CD14-positive monocyte (primary cell): Measurements from ENCODE around the gene PPP1R12B. TPM values are rescaled to one million over a fixed set of nuclear protein-coding genes. Genes with fewer than 3 reads are reported as not detected.
A peak's percentile ranks its signal among the peaks of the same experiment; 100 is the strongest.
"Not testable (repeated sequence)": the region's sequence is repeated elsewhere in the genome, so short reads cannot be mapped to it uniquely, and the experiment has no call there.

Experiments used
- DNase-seq, 3 donors: peaks; one replicate each; pipeline ENCODE4 v3.0.0-alpha.2; 2011 to 2022
- H2AFZ ChIP-seq: 2 replicates; pipeline ENCODE4 v1.6.0; 2012; ENCODE audit warnings: mild to moderate bottlenecking, low read depth, low read length, inconsistent platforms; ENCODE audit not compliant: insufficient read depth, poor library complexity, severe bottlenecking
- H3K27ac ChIP-seq, 2 donors: 1 replicate in 1 of 2; 2 replicates in 1 of 2; pipeline ENCODE4 v1.5.1; 2012 to 2013; ENCODE audit warnings: low read length in 2 of 2, control low read depth in 1 of 2, inconsistent platforms in 1 of 2, low read depth in 1 of 2, mild to moderate bottlenecking in 1 of 2
- H3K27me3 ChIP-seq, 2 donors: one replicate each; pipeline versions ENCODE4 v1.6.0 to v1.6.1; 2011 to 2013; ENCODE audit warnings: low read length in 2 of 2; ENCODE audit not compliant: control insufficient read depth in 2 of 2, insufficient read depth in 2 of 2
- H3K36me3 ChIP-seq, 2 donors: replicated peaks in 1 of 2; 1 replicate in 1 of 2; 2 replicates in 1 of 2; pipeline versions ENCODE4 v1.5.1 to v1.6.1; 2012 to 2013; ENCODE audit warnings: low read length in 2 of 2, control low read depth in 1 of 2, inconsistent platforms in 1 of 2, mild to moderate bottlenecking in 1 of 2; ENCODE audit not compliant: insufficient read depth in 2 of 2, control insufficient read depth in 1 of 2
- H3K4me1 ChIP-seq, 2 donors: 1 replicate in 1 of 2; 2 replicates in 1 of 2; pipeline versions ENCODE4 v1.5.1 to v1.6.1; 2012 to 2013; ENCODE audit warnings: low read length in 2 of 2, control low read depth in 1 of 2, inconsistent platforms in 1 of 2, mild to moderate bottlenecking in 1 of 2, moderate library complexity in 1 of 2; ENCODE audit not compliant: insufficient read depth in 2 of 2, control insufficient read depth in 1 of 2
- H3K4me2 ChIP-seq: replicated peaks from 2 replicates; pipeline ENCODE3; 2012; ENCODE audit warnings: low read length, moderate library complexity, mild to moderate bottlenecking; ENCODE audit not compliant: poor library complexity, severe bottlenecking; ENCODE audit errors: extremely low read depth
- H3K4me3 ChIP-seq, 3 experiments: fragments of 200-600 bp in 1 of 3; sonication (generic) in 1 of 3; replicated peaks in 1 of 3; 1 replicate in 2 of 3; 2 replicates in 1 of 3; pipeline ENCODE4 v1.5.1; 2011 to 2013; ENCODE audit warnings: low read length in 3 of 3, mild to moderate bottlenecking in 3 of 3, control low read depth in 2 of 3, low read depth in 2 of 3, inconsistent platforms in 1 of 3, moderate library complexity in 1 of 3
- H3K79me2 ChIP-seq: 2 replicates; pipeline ENCODE4 v1.6.0; 2012; ENCODE audit warnings: mild to moderate bottlenecking, control low read depth, inconsistent platforms, low read length, moderate library complexity; ENCODE audit not compliant: insufficient read depth
- H3K9ac ChIP-seq: 2 replicates; pipeline ENCODE4 v1.6.0; 2017; ENCODE audit warnings: low read length, mild to moderate bottlenecking; ENCODE audit not compliant: insufficient read depth, poor library complexity, severe bottlenecking
- H3K9me3 ChIP-seq, 2 donors: replicated peaks in 1 of 2; 1 replicate in 1 of 2; 2 replicates in 1 of 2; pipeline versions ENCODE4 v1.5.1 to v1.6.1; 2012 to 2013; ENCODE audit warnings: low read length in 2 of 2, control low read depth in 1 of 2; ENCODE audit not compliant: control insufficient read depth in 1 of 2, insufficient read depth in 1 of 2
- H4K20me1 ChIP-seq: 2 replicates; pipeline ENCODE4 v1.6.0; 2012; ENCODE audit warnings: mild to moderate bottlenecking, low read length, control low read depth, moderate library complexity; ENCODE audit not compliant: insufficient read depth
- H3K27ac Mint-ChIP-seq, 7 donors: one replicate each; pipeline ENCODE4 v1.8.0; 2020; ENCODE audit warnings: mild to moderate bottlenecking in 7 of 7, mixed read lengths in 7 of 7, moderate library complexity in 6 of 7, inconsistent platforms in 2 of 7
- H3K27me3 Mint-ChIP-seq, 3 donors: one replicate each; pipeline ENCODE4 v1.8.0; 2021 to 2022; ENCODE audit warnings: low read depth in 3 of 3, mild to moderate bottlenecking in 3 of 3, mixed read lengths in 3 of 3, moderate library complexity in 3 of 3, inconsistent platforms in 1 of 3
- H3K36me3 Mint-ChIP-seq, 2 donors: one replicate each; pipeline ENCODE4 v1.8.0; 2020; ENCODE audit warnings: mixed read lengths in 2 of 2, inconsistent platforms in 1 of 2, mild to moderate bottlenecking in 1 of 2
- H3K4me1 Mint-ChIP-seq: one replicate; pipeline ENCODE4 v1.8.0; 2020; ENCODE audit warnings: mild to moderate bottlenecking, mixed read lengths
- H3K4me3 Mint-ChIP-seq, 2 donors: one replicate each; pipeline ENCODE4 v1.8.0; 2020; ENCODE audit warnings: mild to moderate bottlenecking in 2 of 2, mixed read lengths in 2 of 2, moderate library complexity in 1 of 2
- H3K9me3 Mint-ChIP-seq, 7 donors: one replicate each; pipeline ENCODE4 v1.8.0; 2020 to 2022; ENCODE audit warnings: mixed read lengths in 7 of 7, mild to moderate bottlenecking in 6 of 7, moderate library complexity in 6 of 7, inconsistent platforms in 2 of 7
- WGBS: methylation state at CpG from one replicate; pipeline ENCODE4 v1.1.5; 2013; ENCODE audit warnings: missing lambda C conversion rate; ENCODE audit not compliant: insufficient coverage; 5-methylcytosine and 5-hydroxymethylcytosine counted together
- intact Hi-C, 2 donors: fragments of 100-400 bp; cut with micrococcal nuclease; formaldehyde crosslinking; loops; one replicate each; pipeline versions ENCODE4 v1.15.0 to v1.15.1; 2023
- polyA plus RNA-seq, 3 donors: library from polyadenylated mRNA; depleted of rRNA in 1 of 3; unstranded in 2 of 3; stranded (reverse) in 1 of 3; fragments of 300-500 nt in 2 of 3; fragments of >200 nt in 1 of 3; fragmentation: Illumina TruSeq in 2 of 3; gene quantifications; 1 replicate in 2 of 3; 2 replicates in 1 of 3; pipeline ENCODE4 v1.2.3, GENCODE V29; 2012 to 2021

Gene PPP1R12B
- polyA plus RNA-seq, 3 donors: 1.3 to 12.2 (median 1.7) TPM

DNA sequence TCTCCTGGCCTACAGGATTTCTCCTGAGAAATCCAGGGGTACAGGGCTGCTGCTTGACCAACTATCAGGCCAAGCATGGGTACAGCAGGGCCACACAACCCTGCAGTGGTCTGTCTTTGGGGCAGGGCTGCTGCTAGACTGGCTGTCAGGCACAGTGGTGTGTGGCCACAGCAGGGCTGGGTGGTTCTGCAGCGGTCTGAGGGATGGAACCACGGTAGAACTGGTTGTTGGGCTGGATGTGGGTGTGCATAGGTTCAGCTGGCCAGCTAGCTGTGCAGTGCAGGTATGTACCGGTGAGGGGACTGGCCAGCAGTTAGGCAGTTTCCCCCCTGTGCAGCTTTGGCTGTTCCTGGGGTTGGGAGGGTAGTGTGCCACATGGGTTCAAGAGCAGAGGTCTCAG, 136.3 kb downstream of the PPP1R12B start:
- H3K4me2 ChIP-seq, H2AFZ ChIP-seq, H3K79me2 ChIP-seq, DNase-seq, H3K4me3 ChIP-seq, H3K9ac ChIP-seq, H3K27ac ChIP-seq, H3K27ac Mint-ChIP-seq: not testable (repeated sequence)
- intact Hi-C loops: loop anchor here (5.0 to 10.0 kb wide), 2 partner anchors 130 to 142 kb away; no protein-coding TSS in a partner anchor
- Mint-ChIP-seq H3K9me3 (peaks cover 6 to 32% (median 23%) of the 10 kb centered on the region in 7 donors), H3K4me3 (peak overlapping the region in 1 of 2 donors; percentile 79), H3K27me3 (peaks cover 83 to 91% (median 86%) of the 10 kb centered on the region in 3 donors), H3K4me1 (peaks cover 62% of the 10 kb centered on the region), H3K36me3 (peaks cover 49 to 55% of the 10 kb centered on the region in 2 donors)
- peaks cover 41 to 55% of the 10 kb centered on the region in 2 donors for H3K4me1 ChIP-seq
- peaks cover 0 to 12% of the 10 kb centered on the region in 2 donors for H3K36me3 ChIP-seq
- peaks cover 96% of the 10 kb centered on the region for H4K20me1 ChIP-seq
- H3K9me3 ChIP-seq: peaks cover 7 to 19% of the 10 kb centered on the region in 2 donors
- peaks cover 84 to 94% of the 10 kb centered on the region in 2 donors for H3K27me3 ChIP-seq
- WGBS: 89% methylated on average over 3 of the region's 3 CpGs

DNA sequence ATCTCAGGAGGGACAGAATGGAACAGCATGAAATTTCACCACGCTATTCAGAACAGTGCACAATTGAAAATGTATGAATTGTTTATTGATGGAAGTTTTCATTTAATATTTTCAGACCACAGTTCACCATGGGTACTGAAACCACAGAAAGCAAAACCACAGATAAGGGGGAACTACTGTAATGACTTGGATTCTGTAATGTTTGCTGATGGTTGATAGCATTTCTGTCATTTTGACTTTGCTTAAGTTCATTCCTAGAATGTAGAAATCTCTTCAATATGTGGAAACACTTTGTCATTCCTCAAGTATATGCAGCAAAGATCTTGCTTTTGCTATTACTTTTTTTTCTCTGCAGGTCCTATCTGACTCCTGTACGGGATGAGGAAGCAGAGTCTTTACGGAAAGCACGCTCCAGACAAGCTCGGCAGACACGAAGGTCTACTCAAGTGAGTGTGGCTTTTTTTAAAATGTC, 139.7 kb downstream of the PPP1R12B start:
- Mint-ChIP-seq H3K36me3 (peaks cover 67 to 72% of the 10 kb centered on the region in 2 donors), H3K27me3 (peaks cover 87 to 93% (median 90%) of the 10 kb centered on the region in 3 donors), H3K9me3 (peaks cover 6 to 43% (median 32%) of the 10 kb centered on the region in 7 donors), H3K4me1 (peaks cover 42% of the 10 kb centered on the region), H3K4me3 (peak overlapping the region in 1 of 2 donors; percentile 79)
- H3K27ac Mint-ChIP-seq, H3K9ac ChIP-seq, H2AFZ ChIP-seq, H3K4me3 ChIP-seq, H3K79me2 ChIP-seq, H3K27ac ChIP-seq, H3K4me2 ChIP-seq: not testable (repeated sequence)
- Histone ChIP-seq H3K36me3 (peaks cover 0 to 25% of the 10 kb centered on the region in 2 donors), H4K20me1 (peaks cover 98% of the 10 kb centered on the region), H3K27me3 (peaks cover 88 to 94% of the 10 kb centered on the region in 2 donors), H3K9me3 (peaks cover 7 to 21% of the 10 kb centered on the region in 2 donors), H3K4me1 (peaks cover 30 to 34% of the 10 kb centered on the region in 2 donors)
- intact Hi-C loops: loop anchor here in 1 of 2 donors (10.0 kb wide), 1 partner anchor 127 kb away; no protein-coding TSS in a partner anchor
- WGBS: no CpG with 5 or more reads among the region's 6 CpGs
- DNase-seq: peak in 2 of 3 donors; percentile 18 to 27

DNA sequence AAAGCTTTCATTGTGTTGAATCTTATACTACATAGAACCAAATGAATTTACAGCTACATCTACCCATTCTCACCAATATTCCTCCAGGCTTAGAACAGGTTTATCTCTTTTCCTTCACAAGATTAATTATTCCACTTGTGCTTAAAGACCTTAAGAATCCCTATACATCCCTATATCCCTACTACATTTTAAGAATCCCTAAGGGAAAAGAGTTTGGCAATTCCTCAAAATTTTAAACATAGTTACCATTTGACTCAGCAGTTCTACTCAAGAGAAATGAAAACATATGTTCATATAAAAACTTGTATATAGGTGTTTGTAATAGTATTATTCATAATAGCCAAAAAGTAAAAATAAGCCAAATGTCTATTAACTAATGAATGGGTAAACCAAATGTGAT, 140.6 kb downstream of the PPP1R12B start:
- Histone ChIP-seq H3K9me3 (peaks cover 7 to 21% of the 10 kb centered on the region in 2 donors), H3K27me3 (peaks cover 92 to 98% of the 10 kb centered on the region in 2 donors), H3K4me1 (peaks cover 21 to 25% of the 10 kb centered on the region in 2 donors), H3K36me3 (peaks cover 0 to 34% of the 10 kb centered on the region in 2 donors), H4K20me1 (peaks cover 98% of the 10 kb centered on the region)
- H3K4me1 Mint-ChIP-seq: peaks cover 34% of the 10 kb centered on the region
- H3K9ac ChIP-seq, H2AFZ ChIP-seq, H3K4me2 ChIP-seq, DNase-seq, H3K27ac Mint-ChIP-seq, H3K4me3 ChIP-seq, H3K79me2 ChIP-seq, H3K27ac ChIP-seq: not testable (repeated sequence)
- peaks cover 89 to 94% (median 93%) of the 10 kb centered on the region in 3 donors for H3K27me3 Mint-ChIP-seq
- peaks cover 6 to 43% (median 32%) of the 10 kb centered on the region in 7 donors for H3K9me3 Mint-ChIP-seq
- intact Hi-C loops: loop anchor here in 1 of 2 donors (10.0 kb wide), 1 partner anchor 126 kb away; no protein-coding TSS in a partner anchor
- H3K4me3 Mint-ChIP-seq: peak overlapping the region in 1 of 2 donors; percentile 79
- H3K36me3 Mint-ChIP-seq: peaks cover 75 to 79% of the 10 kb centered on the region in 2 donors

DNA sequence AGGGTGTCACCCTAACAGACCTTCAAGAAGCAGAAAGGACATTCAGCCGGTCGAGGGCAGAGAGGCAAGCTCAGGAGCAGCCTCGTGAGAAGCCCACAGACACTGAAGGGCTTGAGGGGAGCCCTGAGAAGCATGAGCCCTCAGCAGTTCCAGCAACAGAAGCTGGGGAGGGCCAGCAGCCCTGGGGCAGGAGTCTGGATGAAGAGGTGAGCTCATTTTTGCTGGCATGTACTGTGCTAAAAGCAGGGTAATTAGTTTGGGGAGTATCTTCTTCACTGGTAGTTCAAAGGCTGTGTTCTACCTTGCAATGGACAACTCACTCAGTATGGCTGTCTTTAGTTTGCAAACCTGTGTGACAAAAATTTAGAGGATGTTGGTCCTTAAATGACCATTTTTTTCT, 144.6 kb downstream of the PPP1R12B start:
- intact Hi-C loops, H3K79me2 ChIP-seq, H3K9ac ChIP-seq, H3K4me3 ChIP-seq, H2AFZ ChIP-seq, DNase-seq, H3K4me1 ChIP-seq, H3K4me2 ChIP-seq, H3K27ac ChIP-seq, H3K27ac Mint-ChIP-seq: not testable (repeated sequence)
- peaks cover 17% of the 10 kb centered on the region for H3K4me1 Mint-ChIP-seq
- peaks cover 94 to 96% of the 10 kb centered on the region in 2 donors for H3K36me3 Mint-ChIP-seq
- Histone ChIP-seq H3K27me3 (peaks cover 96 to 99% of the 10 kb centered on the region in 2 donors), H3K9me3 (peaks cover 0 to 27% of the 10 kb centered on the region in 2 donors), H3K36me3 (peaks cover 16 to 72% of the 10 kb centered on the region in 2 donors), H4K20me1 (peaks cover 95% of the 10 kb centered on the region)
- peaks cover 95 to 96% (median 96%) of the 10 kb centered on the region in 3 donors for H3K27me3 Mint-ChIP-seq
- 98% methylated on average over 3 of the region's 3 CpGs for WGBS
- peaks cover 0 to 40% (median 25%) of the 10 kb centered on the region in 7 donors for H3K9me3 Mint-ChIP-seq
- H3K4me3 Mint-ChIP-seq: peak overlapping the region in 1 of 2 donors; percentile 89
